Measurements from ENCODE around the gene IL10.

DNA sequence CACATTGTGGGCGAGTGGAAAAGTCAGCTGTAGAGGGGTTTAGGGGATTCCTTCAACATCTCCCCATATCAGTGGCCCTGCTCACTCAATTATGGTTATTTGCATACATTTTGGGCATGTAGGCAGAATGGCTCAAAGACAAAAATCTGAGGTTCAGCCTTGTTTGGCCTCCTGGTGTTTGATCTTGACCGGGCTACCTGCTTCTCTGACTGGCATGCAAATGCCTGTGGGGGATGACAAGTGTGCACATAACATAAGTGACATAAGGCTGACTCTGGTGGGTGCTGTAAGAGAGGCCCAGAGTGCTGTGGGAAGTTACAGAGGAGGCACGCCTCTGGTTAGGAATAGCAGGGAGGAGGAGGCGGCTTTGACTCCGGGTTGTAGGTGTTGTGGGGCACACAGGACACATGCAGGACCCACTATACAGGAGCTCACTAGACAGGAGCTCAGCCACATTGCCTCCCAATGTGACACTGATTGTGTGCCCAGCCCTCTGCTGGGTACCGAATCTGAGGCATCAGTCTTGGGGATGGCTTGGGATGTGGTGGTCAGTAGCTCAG lies 31.1 kb downstream of the IL10 start:
- TF ChIP-seq, protein P1, sequence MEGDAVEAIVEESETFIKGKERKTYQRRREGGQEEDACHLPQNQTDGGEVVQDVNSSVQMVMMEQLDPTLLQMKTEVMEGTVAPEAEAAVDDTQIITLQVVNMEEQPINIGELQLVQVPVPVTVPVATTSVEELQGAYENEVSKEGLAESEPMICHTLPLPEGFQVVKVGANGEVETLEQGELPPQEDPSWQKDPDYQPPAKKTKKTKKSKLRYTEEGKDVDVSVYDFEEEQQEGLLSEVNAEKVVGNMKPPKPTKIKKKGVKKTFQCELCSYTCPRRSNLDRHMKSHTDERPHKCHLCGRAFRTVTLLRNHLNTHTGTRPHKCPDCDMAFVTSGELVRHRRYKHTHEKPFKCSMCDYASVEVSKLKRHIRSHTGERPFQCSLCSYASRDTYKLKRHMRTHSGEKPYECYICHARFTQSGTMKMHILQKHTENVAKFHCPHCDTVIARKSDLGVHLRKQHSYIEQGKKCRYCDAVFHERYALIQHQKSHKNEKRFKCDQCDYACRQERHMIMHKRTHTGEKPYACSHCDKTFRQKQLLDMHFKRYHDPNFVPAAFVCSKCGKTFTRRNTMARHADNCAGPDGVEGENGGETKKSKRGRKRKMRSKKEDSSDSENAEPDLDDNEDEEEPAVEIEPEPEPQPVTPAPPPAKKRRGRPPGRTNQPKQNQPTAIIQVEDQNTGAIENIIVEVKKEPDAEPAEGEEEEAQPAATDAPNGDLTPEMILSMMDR (conservative IDR thresholded peaks at IDR 0.05; ENCODE audit: low read length): no peak
- TF ChIP-seq EZH2phosphoT487 (IDR thresholded peaks at IDR 0.05; ENCODE audit: borderline replicate concordance): no peak

Data from Loucy (cell line).